IMR-90 (cell line): Measurements from ENCODE around the gene A1BG. TPM values are rescaled to one million over a fixed set of nuclear protein-coding genes. Genes with fewer than 3 reads are reported as not detected.

Source experiments
- ATAC-seq: fragments of 200-7000 bp; cut with Tn5 transposase; 2 replicates; pipeline ENCODE4 v1.9.1; 2020; ENCODE audit warnings: low read depth, mild to moderate bottlenecking, moderate library complexity
- BruUV-seq: library from RNA; stranded (reverse); fragments of 400-500 nt; replicated peaks from 2 replicates; lab custom pipeline; 2021; lab: Mats Ljungman, UMichigan
- CTCF ChIA-PET: fragments of 300-600 bp; formaldehyde crosslinking; extraction: SDS; loops from one replicate; lab custom pipeline; 2021; ENCODE audit warnings: antibody characterized with exemption; lab: Yijun Ruan, JAX
- POLR2A ChIA-PET: fragments of 300-600 bp; sonication (Branson Sonifier 250); formaldehyde crosslinking; loops from one replicate; lab custom pipeline; 2022; ENCODE audit warnings: antibody characterized with exemption; ENCODE audit not compliant: unreplicated experiment; lab: Charles Lee
- DNase-seq: peaks from one replicate; pipeline ENCODE4 v3.0.0; 2013
- H2AFZ ChIP-seq: replicated peaks from 2 replicates; pipeline ENCODE3; 2013; ENCODE audit warnings: low read length, mild to moderate bottlenecking; ENCODE audit not compliant: poor library complexity
- H2AK5ac ChIP-seq: 2 replicates; pipeline ENCODE4 v1.6.1; 2013; ENCODE audit warnings: low read depth, low read length, inconsistent platforms
- H2AK9ac ChIP-seq: replicated peaks from 2 replicates; pipeline ENCODE3; 2013; ENCODE audit warnings: mild to moderate bottlenecking, low read depth, low read length, moderate library complexity; ENCODE audit not compliant: poor library complexity
- H2BK120ac ChIP-seq: 2 replicates; pipeline ENCODE4 v1.6.1; 2013; ENCODE audit warnings: low read depth, low read length, inconsistent platforms
- H2BK15ac ChIP-seq: 3 replicates; pipeline ENCODE4 v1.6.1; 2013; ENCODE audit warnings: low read depth, low read length, inconsistent platforms
- H2BK20ac ChIP-seq: 2 replicates; pipeline ENCODE4 v1.6.1; 2013; ENCODE audit warnings: low read depth, mild to moderate bottlenecking, inconsistent platforms, low read length, moderate library complexity
- H2BK5ac ChIP-seq: 2 replicates; pipeline ENCODE4 v1.6.1; 2013; ENCODE audit warnings: mild to moderate bottlenecking, low read depth, low read length, inconsistent platforms; ENCODE audit not compliant: poor library complexity, severe bottlenecking
- H3K14ac ChIP-seq: replicated peaks from 2 replicates; pipeline ENCODE4 v1.6.1; 2013; ENCODE audit warnings: low read depth, low read length, inconsistent platforms
- H3K18ac ChIP-seq: 2 replicates; pipeline ENCODE4 v1.6.1; 2013; ENCODE audit warnings: low read depth, low read length, control low read depth
- H3K23ac ChIP-seq: 2 replicates; pipeline ENCODE4 v1.6.1; 2013; ENCODE audit warnings: low read depth, low read length, inconsistent platforms
- H3K27ac ChIP-seq: 2 replicates; pipeline ENCODE4 v1.5.1; 2013; ENCODE audit warnings: mild to moderate bottlenecking, control low read depth, low read length; ENCODE audit not compliant: insufficient read depth
- H3K27me3 ChIP-seq: 2 replicates; pipeline ENCODE4 v1.6.1; 2013; ENCODE audit warnings: low read length; ENCODE audit not compliant: control insufficient read depth, insufficient read depth
- H3K36me3 ChIP-seq: 2 replicates; pipeline ENCODE4 v1.6.1; 2013; ENCODE audit warnings: low read length, mixed read lengths; ENCODE audit not compliant: control insufficient read depth, insufficient read depth
- H3K4ac ChIP-seq: 2 replicates; pipeline ENCODE4 v1.6.1; 2013; ENCODE audit warnings: low read depth, low read length, inconsistent platforms
- H3K4me1 ChIP-seq: 2 replicates; pipeline ENCODE4 v1.6.1; 2013; ENCODE audit warnings: low read length, mixed read lengths; ENCODE audit not compliant: control insufficient read depth, insufficient read depth
- H3K4me2 ChIP-seq: 2 replicates; pipeline ENCODE4 v1.6.1; 2013; ENCODE audit warnings: low read depth, mild to moderate bottlenecking, control low read depth, low read length, moderate library complexity
- H3K4me3 ChIP-seq: 2 replicates; pipeline ENCODE4 v1.5.1; 2013; ENCODE audit warnings: low read depth, mild to moderate bottlenecking, control low read depth, low read length, moderate library complexity; ENCODE audit not compliant: insufficient read depth
- H3K56ac ChIP-seq: 2 replicates; pipeline ENCODE4 v1.6.1; 2013; ENCODE audit warnings: low read length, inconsistent platforms; ENCODE audit not compliant: insufficient read depth; ENCODE audit errors: extremely low read depth
- H3K79me1 ChIP-seq, 2 experiments: 2 replicates each; pipeline ENCODE4 v1.6.1; 2013; ENCODE audit warnings: low read length in 2 of 2, inconsistent platforms in 1 of 2, low read depth in 1 of 2
- H3K9ac ChIP-seq: 2 replicates; pipeline ENCODE4 v1.6.1; 2013; ENCODE audit warnings: low read depth, low read length, control low read depth
- H3K9me1 ChIP-seq: 2 replicates; pipeline ENCODE4 v1.6.1; 2013; ENCODE audit warnings: low read length, inconsistent platforms; ENCODE audit not compliant: insufficient read depth
- H3K9me3 ChIP-seq: 2 replicates; pipeline ENCODE4 v1.6.1; 2013; ENCODE audit warnings: low read length; ENCODE audit not compliant: control insufficient read depth, insufficient read depth
- H4K20me1 ChIP-seq: 2 replicates; pipeline ENCODE4 v1.6.1; 2013; ENCODE audit warnings: low read length, inconsistent platforms; ENCODE audit not compliant: insufficient read depth
- H4K5ac ChIP-seq: 2 replicates; pipeline ENCODE4 v1.6.1; 2013; ENCODE audit warnings: mild to moderate bottlenecking, low read depth, low read length, control low read depth
- H4K8ac ChIP-seq, 2 experiments: 2 replicates each; pipeline ENCODE4 v1.6.1; 2013; ENCODE audit warnings: low read depth in 2 of 2, low read length in 2 of 2, control low read depth in 1 of 2, inconsistent platforms in 1 of 2
- H4K91ac ChIP-seq: 2 replicates; pipeline ENCODE4 v1.6.1; 2013; ENCODE audit warnings: low read depth, low read length, inconsistent platforms; ENCODE audit not compliant: insufficient read depth
- CEBPB ChIP-seq: IDR thresholded peaks from 2 replicates; pipeline ENCODE4 v1.6.1; 2012; ENCODE audit warnings: low read depth, low read length, improper control_type of control experiment
- CHD1 ChIP-seq: IDR thresholded peaks from 2 replicates; pipeline ENCODE4 v1.6.1; 2012; ENCODE audit warnings: low read depth, low read length, improper control_type of control experiment
- ELK1 ChIP-seq: fragments of 150-350 bp; IDR thresholded peaks from 2 replicates; pipeline ENCODE4 v1.6.1; 2016; ENCODE audit warnings: low read depth, mild to moderate bottlenecking, low read length, moderate library complexity, borderline replicate concordance
- FOS ChIP-seq: fragments of 150-350 bp; IDR thresholded peaks from 2 replicates; pipeline ENCODE4 v1.6.1; 2016; ENCODE audit warnings: low read depth, low read length
- MAFK ChIP-seq: IDR thresholded peaks from 2 replicates; pipeline ENCODE4 v1.6.1; 2012; ENCODE audit warnings: low read depth, low read length, improper control_type of control experiment
- MAZ ChIP-seq: IDR thresholded peaks from 2 replicates; pipeline ENCODE4 v1.6.1; 2012; ENCODE audit warnings: low read depth, mild to moderate bottlenecking, low read length, improper control_type of control experiment, moderate library complexity, borderline replicate concordance
- MXI1 ChIP-seq: IDR thresholded peaks from 2 replicates; pipeline ENCODE4 v1.6.1; 2012; ENCODE audit warnings: low read depth, mild to moderate bottlenecking, low read length, moderate library complexity, borderline replicate concordance
- POLR2A ChIP-seq: IDR thresholded peaks from 2 replicates; pipeline ENCODE4 v1.6.1; 2012; ENCODE audit warnings: mild to moderate bottlenecking, low read depth, low read length
- RAD21 ChIP-seq: IDR thresholded peaks from 2 replicates; pipeline ENCODE4 v1.6.1; 2012; ENCODE audit warnings: low read length, improper control_type of control experiment
- RCOR1 ChIP-seq: IDR thresholded peaks from 2 replicates; pipeline ENCODE4 v1.6.1; 2012; ENCODE audit warnings: mild to moderate bottlenecking, low read length, improper control_type of control experiment; ENCODE audit not compliant: insufficient replicate concordance
- SMC3 ChIP-seq: fragments of 150-350 bp; IDR thresholded peaks from 2 replicates; pipeline ENCODE4 v1.6.1; 2016; ENCODE audit warnings: low read depth, mild to moderate bottlenecking, antibody characterized with exemption, low read length, moderate library complexity
- WGBS, 2 experiments: methylation state at CpG; one replicate each; pipeline versions ENCODE4 v1.1.5 to v1.1.7; 2013; ENCODE audit warnings: missing lambda C conversion rate in 2 of 2; ENCODE audit not compliant: insufficient read length in 1 of 2; ENCODE audit errors: extremely low coverage in 2 of 2; 5-methylcytosine and 5-hydroxymethylcytosine counted together
- dilution Hi-C: fragments of 300-500 bp; cut with HindIII; formaldehyde crosslinking; loops from one replicate; pipeline ENCODE4 v1.14.3; 2018; ENCODE audit warnings: low sequenced_read_pairs; ENCODE audit not compliant: unreplicated experiment
- in situ Hi-C: fragments of 300-500 bp; cut with MboI; formaldehyde crosslinking; loops from 3 replicates; pipeline ENCODE4 v1.14.3; 2019; ENCODE audit warnings: low sequenced_read_pairs, inconsistent platforms, mixed read lengths
- intact Hi-C: fragments of 100-400 bp; cut with micrococcal nuclease; formaldehyde crosslinking; loops from 2 replicates; pipeline ENCODE4 v1.10.0; 2022
- polyA plus RNA-seq, 3 experiments: library from polyadenylated mRNA; depleted of rRNA; stranded (reverse); fragments of >200 nt; gene quantifications; 2 replicates each; pipeline ENCODE4 v1.2.3, GENCODE V29; 2012; ENCODE audit warnings: low replicate concordance in 1 of 3
- total RNA-seq: library from RNA; depleted of rRNA; stranded (reverse); fragments of >200 nt; gene quantifications from 2 replicates; pipeline ENCODE4 v1.2.3, GENCODE V29; 2012
- TF ChIP-seq, protein P1 (sequence below): fragments of 150-350 bp; IDR thresholded peaks from 2 replicates; pipeline ENCODE4 v1.6.1; 2017; ENCODE audit warnings: mild to moderate bottlenecking, antibody characterized with exemption, low read length, low read depth

A1BG gene
- total and polyA plus RNA-seq, 2 of the 4 experiments (the other 2 are of a cell fraction), result 4.5 to 54.5 TPM

GRCh38 chr19:58318297-58318696 lies 35.0 kb downstream of the A1BG start:
- Histone ChIP-seq H2BK15ac (no peak overlapping the region), H3K4me1 (no peaks in the 10 kb centered on the region), H4K5ac (no peak overlapping the region), H3K36me3 (peaks cover 27% of the 10 kb centered on the region), H3K9me3 (no peaks in the 10 kb centered on the region), H4K91ac (no peak overlapping the region), H2BK5ac (no peak overlapping the region), H3K4ac (no peak overlapping the region), H3K14ac (no peak overlapping the region), H2AFZ (no peak overlapping the region), H3K79me1 (peaks cover 14 to 29% of the 10 kb centered on the region in 2 experiments; a peak in 3 of 4 replicates), H2BK120ac (no peak overlapping the region), H2BK20ac (no peak overlapping the region), H3K9me1 (0 out of 2 replicates have a peak, but pooled peaks cover 10% of the 10 kb centered on the region), H3K27ac (no peak overlapping the region), H2AK9ac (no peak overlapping the region), H3K27me3 (no peaks in the 10 kb centered on the region), H3K9ac (no peak overlapping the region), H3K4me3 (no peak overlapping the region), H3K56ac (no peak overlapping the region), H3K4me2 (no peak overlapping the region), H3K18ac (no peak overlapping the region), H4K20me1 (peaks cover 28% of the 10 kb centered on the region), H4K8ac (no peak overlapping the region), H3K23ac (no peak overlapping the region), H2AK5ac (no peak overlapping the region)
- ChIA-PET CTCF (no interaction called here), POLR2A (no interaction called here)
- in situ Hi-C loops, result no loop called here
- no TSS peak for BruUV-seq
- 100% methylated on average over 1 of the region's 4 CpGs; no CpG with 5 or more reads in 1 of the 2 experiments for WGBS, 2 experiments
- dilution Hi-C loops, result no loop called here
- intact Hi-C loops, result no loop called here
- ATAC-seq (no peak), DNase-seq (no peak)
- TF ChIP-seq POLR2A, result no peak
- TF ChIP-seq, protein P1, sequence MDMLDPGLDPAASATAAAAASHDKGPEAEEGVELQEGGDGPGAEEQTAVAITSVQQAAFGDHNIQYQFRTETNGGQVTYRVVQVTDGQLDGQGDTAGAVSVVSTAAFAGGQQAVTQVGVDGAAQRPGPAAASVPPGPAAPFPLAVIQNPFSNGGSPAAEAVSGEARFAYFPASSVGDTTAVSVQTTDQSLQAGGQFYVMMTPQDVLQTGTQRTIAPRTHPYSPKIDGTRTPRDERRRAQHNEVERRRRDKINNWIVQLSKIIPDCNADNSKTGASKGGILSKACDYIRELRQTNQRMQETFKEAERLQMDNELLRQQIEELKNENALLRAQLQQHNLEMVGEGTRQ, result no peak
- no peak for TF ChIP-seq MAZ
- TF ChIP-seq RAD21, result no peak
- no peak for TF ChIP-seq ELK1
- TF ChIP-seq MXI1, result no peak
- no peak for TF ChIP-seq CHD1
- no peak for TF ChIP-seq CEBPB
- TF ChIP-seq SMC3, result no peak
- TF ChIP-seq MAFK, result no peak
- TF ChIP-seq RCOR1, result no peak
- no peak for TF ChIP-seq FOS
